NOMO-1 (cell line): Measurements from ENCODE around the gene NOL11.
A peak's percentile ranks its signal among the peaks of the same experiment; 100 is the strongest.
"Not testable (repeated sequence)": the region's sequence is repeated elsewhere in the genome, so short reads cannot be mapped to it uniquely, and the experiment has no call there.

Experiments used
- DNase-seq, 2 experiments: peaks; one replicate each; lab custom pipeline; 2025; ENCODE audit not compliant: unreplicated experiment in 2 of 2; lab: John Stamatoyannopoulos, UW

Gene NOL11

GRCh38 chr17:67752160-67752559 is 34.4 kb downstream of the NOL11 start:
- DNase-seq: not testable (repeated sequence)

GRCh38 chr17:67753026-67753425 is 35.3 kb downstream of the NOL11 start:
- no peak for DNase-seq

GRCh38 chr17:67754001-67754400 is 36.3 kb downstream of the NOL11 start:
- DNase-seq: no peak

DNA sequence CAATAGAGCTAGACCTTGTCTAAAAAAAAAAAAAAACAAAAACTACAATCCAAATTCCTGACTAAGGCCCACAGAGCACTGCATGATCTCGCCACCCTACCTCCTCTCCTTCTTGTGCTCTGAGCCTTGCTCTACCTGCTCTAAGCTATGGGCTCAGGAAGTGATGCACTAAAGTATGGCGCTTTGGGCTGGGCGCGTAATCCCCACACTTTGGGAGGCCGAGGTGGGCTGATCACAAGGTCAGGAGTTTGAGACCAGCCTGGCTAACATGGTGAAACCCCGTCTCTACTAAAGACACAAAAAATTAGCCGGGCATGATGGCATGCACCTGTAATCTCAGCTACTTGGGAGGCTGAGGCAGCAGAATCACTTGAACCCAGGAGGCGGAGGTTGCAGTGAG is 37.0 kb downstream of the NOL11 start:
- not testable (repeated sequence) for DNase-seq

- not testable (repeated sequence) for DNase-seq
Observed at GRCh38 chr17:67756766-67757165, 39.0 kb downstream of the NOL11 start.

DNA sequence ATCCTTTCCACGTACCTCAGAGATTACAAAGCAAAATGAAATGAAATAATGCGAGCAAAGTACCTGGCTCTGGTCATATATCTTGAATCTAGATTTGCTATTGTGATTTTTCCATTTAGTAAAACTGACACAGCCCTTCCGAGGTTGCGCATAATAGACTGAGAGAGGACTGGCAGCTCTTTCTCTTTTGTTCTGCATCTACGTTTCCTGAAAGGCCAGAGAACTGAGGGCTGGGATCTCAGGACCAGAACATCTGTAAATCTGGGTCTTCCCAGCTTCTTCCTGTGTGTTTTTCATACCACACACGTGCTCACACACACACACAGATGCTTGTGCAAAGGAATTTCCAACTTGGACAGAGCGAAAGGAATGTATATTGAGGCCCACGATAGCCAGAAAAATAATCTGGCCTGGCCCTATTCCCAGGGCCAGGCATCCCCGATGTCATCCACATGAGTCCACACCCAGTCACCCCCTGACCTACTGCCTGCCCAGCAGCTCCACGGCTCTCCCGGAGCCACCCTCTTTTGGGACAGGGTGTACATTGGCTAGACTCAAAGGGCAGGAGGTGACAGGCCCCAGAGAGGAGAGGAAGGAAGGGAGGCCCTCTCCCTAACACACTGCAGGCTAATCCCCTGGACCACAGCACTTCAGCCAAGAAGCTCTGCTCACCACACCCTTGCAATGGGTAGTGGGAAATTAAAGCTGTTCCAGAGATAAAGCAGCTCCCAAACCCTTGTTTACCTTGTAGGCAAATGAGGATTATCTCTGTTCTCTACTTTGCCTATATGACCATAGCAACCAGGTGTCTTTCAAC is 41.8 kb downstream of the NOL11 start:
- no peak for DNase-seq

- no peak for DNase-seq
Observed at GRCh38 chr17:67765623-67766022, 47.9 kb downstream of the NOL11 start.

DNA sequence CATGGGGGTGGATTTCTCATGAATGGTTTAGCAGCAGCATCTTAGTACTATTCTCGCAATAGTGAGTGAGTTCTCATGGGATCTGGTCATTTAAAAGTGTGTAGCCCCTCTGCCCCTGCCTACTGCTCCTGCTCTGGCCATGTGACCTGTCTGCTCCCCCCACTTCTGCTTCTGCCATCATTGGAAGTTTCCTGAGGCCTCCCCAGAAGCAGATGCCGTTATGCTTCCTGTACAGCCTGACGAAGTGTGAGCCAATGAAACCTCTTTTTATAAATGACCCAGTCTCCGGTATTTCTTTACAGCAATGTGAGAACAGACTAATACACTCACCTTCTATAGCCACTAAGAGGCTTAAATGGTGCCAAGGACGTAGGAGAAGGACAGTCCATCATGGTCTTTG is 51.5 kb downstream of the NOL11 start:
- DNase-seq: no peak

DNA sequence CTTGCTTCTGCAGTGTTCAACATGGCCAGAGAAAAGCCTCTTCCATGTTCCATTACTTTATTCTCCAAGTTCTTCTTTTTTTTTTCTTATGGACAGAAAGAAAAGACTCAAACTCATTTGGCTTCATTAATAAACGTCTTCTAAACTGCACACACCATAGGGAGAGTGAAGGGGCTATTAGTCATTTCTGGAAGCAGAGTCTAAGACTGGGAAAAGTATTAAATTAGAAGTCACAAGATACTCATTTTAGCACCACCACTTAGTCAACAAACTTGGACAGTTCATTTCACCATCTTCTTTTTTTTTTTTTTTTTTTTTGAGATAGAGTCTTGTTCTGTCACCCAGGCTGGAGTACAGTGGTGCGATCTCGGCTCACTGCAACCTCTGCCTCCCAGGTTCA is 52.8 kb downstream of the NOL11 start:
- DNase-seq: no peak

GRCh38 chr17:67772679-67773078 is 54.9 kb downstream of the NOL11 start:
- DNase-seq: no peak

DNA sequence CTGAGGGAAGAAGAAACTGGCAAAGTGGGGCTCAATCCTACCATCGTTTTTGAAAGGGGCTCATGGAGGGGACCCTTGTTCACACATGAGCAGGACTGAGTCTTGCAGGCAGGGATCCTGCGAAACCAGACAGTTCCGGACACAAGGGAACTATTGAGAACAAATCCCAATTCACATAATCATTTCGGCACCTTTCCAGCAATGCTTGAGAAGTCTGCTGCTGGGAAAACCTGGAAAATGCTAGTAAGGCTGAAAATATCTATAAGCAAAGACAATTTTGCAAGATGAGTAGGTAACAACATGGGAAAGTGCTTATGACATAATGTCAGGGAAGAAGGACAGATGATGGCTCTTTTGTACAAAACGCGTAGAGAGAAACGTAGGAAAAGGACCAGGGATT is 55.5 kb downstream of the NOL11 start:
- DNase-seq: no peak

DNA sequence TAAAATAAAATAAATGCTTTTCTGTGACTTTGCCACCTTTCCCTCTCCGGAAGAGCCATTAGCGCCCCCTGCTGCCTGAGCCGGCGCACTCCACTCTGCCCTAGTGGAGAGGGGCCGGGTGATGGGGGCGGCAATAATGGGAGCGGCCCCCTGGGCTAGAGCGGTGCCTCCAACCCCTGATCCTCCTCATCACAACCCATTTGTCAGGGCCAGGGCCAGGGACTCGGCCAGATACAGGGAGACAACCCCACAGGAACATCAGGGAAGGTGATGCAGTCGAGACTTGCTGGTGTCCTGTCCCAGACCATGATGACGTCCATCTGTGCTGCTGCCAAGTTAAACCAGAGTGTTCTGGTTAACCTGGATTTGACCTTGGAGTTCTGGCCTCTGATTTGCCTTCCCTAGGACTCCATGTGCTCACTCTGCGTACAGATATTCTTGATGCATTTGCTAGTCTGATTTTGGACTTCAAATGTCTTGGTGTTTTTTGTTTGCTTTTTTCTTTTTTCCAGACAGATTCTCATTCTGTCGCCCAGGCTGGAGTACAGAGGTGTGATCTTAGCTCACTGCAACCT is 61.4 kb downstream of the NOL11 start:
- peak in 1 of 2 experiments; percentile 7 for DNase-seq

DNA sequence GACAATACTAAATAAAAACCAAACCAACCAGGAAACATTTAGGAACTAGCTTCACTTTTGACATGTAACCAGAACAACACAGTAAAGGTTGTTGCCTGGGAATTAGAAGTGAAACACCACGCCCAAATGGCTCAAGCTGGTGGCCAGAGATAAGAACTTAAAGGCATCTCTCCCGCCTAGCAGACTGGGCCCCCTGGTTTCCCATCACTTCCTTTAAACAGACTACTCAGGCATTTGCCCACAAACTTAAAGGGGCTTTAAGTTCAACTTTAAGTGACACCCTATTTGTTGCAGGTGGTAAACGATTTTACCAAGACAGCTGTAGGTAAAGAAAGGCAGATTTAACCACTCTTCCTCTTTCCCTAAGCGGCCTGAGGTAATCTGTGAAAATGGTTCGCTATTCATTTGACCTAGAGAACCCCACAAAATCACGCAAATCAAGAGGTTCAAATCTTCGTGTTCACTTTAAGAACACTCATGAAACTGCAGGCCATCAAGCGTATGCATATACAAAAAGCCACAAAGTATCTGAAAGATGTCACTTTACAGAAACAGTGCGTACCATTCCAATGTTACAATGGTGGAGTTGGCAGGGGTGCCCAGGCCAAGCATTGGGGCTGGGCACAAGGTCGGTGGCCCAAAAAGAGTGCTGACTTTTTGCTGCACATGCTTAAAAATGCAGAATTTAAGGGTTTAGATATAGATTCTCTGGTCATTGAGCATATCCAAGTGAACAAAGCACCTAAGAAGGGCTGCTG is 66.8 kb downstream of the NOL11 start:
- no peak for DNase-seq

- DNase-seq: no peak
Observed at GRCh38 chr17:67785122-67785477, 67.4 kb downstream of the NOL11 start.

DNA sequence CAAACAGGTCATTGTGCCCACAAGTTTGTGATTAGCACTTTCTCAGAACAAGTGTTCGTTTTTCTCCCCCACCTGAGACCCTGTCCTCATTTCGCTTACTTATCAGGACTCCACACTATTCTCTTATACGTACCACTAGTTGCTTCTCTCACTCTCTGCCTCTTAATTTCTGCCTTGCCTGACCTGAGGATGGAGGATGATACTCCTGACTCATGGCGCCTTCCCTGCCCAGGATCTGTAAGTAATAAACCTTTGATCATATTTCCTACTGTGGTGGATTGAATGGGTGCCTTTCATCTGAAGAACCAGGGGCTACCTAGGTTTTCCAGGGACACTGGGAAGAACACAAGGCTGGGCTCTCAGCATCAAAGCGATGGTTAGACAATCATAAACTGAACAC is 67.8 kb downstream of the NOL11 start:
- DNase-seq: no peak
